Measurements from ENCODE around the gene ACAP1.

ACAP1 gene

GRCh38 chr17:7295230-7296180 lies 40.8 kb upstream of the ACAP1 start:
- H3K4me3 ChIP-seq (ENCODE audit: low read depth, low read length), result peak overlapping the region; percentile 83
- H3K4me1 ChIP-seq (ENCODE audit: control insufficient read depth, insufficient read depth, low read length), result peaks cover 18% of the 10 kb centered on the region
- peaks cover 29% of the 10 kb centered on the region for H3K27me3 ChIP-seq (ENCODE audit: control insufficient read depth, insufficient read depth, low read length)
- no peak overlapping the region for H3K27ac ChIP-seq (ENCODE audit: low read depth, low read length)
- 0 out of 2 replicates have a peak, but pooled peaks cover 2% of the 10 kb centered on the region for H3K36me3 ChIP-seq (ENCODE audit: control insufficient read depth, insufficient read depth, low read length)
- peak overlapping the region; percentile 51 for H3K9ac ChIP-seq (ENCODE audit: low read length)
- no peaks in the 10 kb centered on the region for H3K9me3 ChIP-seq (ENCODE audit: control insufficient read depth, insufficient read depth, low read depth, low read length)

- Histone ChIP-seq H3K9me3 (ENCODE audit: control insufficient read depth, insufficient read depth, low read depth, low read length) (no peaks in the 10 kb centered on the region), H3K27me3 (ENCODE audit: control insufficient read depth, insufficient read depth, low read length) (peaks cover 29% of the 10 kb centered on the region), H3K27ac (ENCODE audit: low read depth, low read length) (no peak overlapping the region), H3K36me3 (ENCODE audit: control insufficient read depth, insufficient read depth, low read length) (no peaks in the 10 kb centered on the region), H3K9ac (ENCODE audit: low read length) (no peak overlapping the region), H3K4me3 (ENCODE audit: low read depth, low read length) (peak overlapping the region; percentile 15), H3K4me1 (ENCODE audit: control insufficient read depth, insufficient read depth, low read length) (peaks cover 18% of the 10 kb centered on the region)
Observed at GRCh38 chr17:7296189-7296861, 40.0 kb upstream of the ACAP1 start.

- H3K4me1 ChIP-seq (ENCODE audit: control insufficient read depth, insufficient read depth, low read length), result peaks cover 2% of the 10 kb centered on the region; the same call in 1 of the 2 replicates
Observed at GRCh38 chr17:7304179-7304578, 32.1 kb upstream of the ACAP1 start.

GRCh38 chr17:7306911-7307685 lies 29.2 kb upstream of the ACAP1 start, which contains the start of gene EIF5A:
EIF5A (plus strand) TSS chr17:7307628; CDS start chr17:7309636, 2,008 bp downstream.
- H3K9ac ChIP-seq (ENCODE audit: low read length), result peak within 1 kb of the TSS; percentile 96
- H3K27me3 ChIP-seq (ENCODE audit: control insufficient read depth, insufficient read depth, low read length), result no peaks in the 10 kb centered on the region
- H3K27ac ChIP-seq (ENCODE audit: low read depth, low read length), result peak within 1 kb of the TSS; percentile 97
- H3K36me3 ChIP-seq (ENCODE audit: control insufficient read depth, insufficient read depth, low read length), result peaks cover 34% of the 10 kb centered on the region
- peak within 1 kb of the TSS; percentile 98 for H3K4me3 ChIP-seq (ENCODE audit: low read depth, low read length)
- no peaks in the 10 kb centered on the region for H3K9me3 ChIP-seq (ENCODE audit: control insufficient read depth, insufficient read depth, low read depth, low read length)
- peaks cover 5% of the 10 kb centered on the region; the same call in 1 of the 2 replicates for H3K4me1 ChIP-seq (ENCODE audit: control insufficient read depth, insufficient read depth, low read length)

More at GRCh38 chr17:7304179-7304578, 32.1 kb upstream of the ACAP1 start:
- Histone ChIP-seq H3K36me3 (ENCODE audit: control insufficient read depth, insufficient read depth, low read length) (peaks cover 6% of the 10 kb centered on the region), H3K9me3 (ENCODE audit: control insufficient read depth, insufficient read depth, low read depth, low read length) (no peaks in the 10 kb centered on the region), H3K27ac (ENCODE audit: low read depth, low read length) (no peak overlapping the region), H3K4me3 (ENCODE audit: low read depth, low read length) (no peak overlapping the region), H3K27me3 (ENCODE audit: control insufficient read depth, insufficient read depth, low read length) (0 out of 2 replicates have a peak, but pooled peaks cover 4% of the 10 kb centered on the region), H3K9ac (ENCODE audit: low read length) (no peak overlapping the region)

GRCh38 chr17:7307686-7308624 lies 28.4 kb upstream of the ACAP1 start:
- H3K9ac ChIP-seq (ENCODE audit: low read length), result peak overlapping the region; percentile 96
- H3K36me3 ChIP-seq (ENCODE audit: control insufficient read depth, insufficient read depth, low read length), result peaks cover 43% of the 10 kb centered on the region
- peak overlapping the region; percentile 98 for H3K4me3 ChIP-seq (ENCODE audit: low read depth, low read length)
- peaks cover 5% of the 10 kb centered on the region; the same call in 1 of the 2 replicates for H3K4me1 ChIP-seq (ENCODE audit: control insufficient read depth, insufficient read depth, low read length)
- peak overlapping the region; percentile 97 for H3K27ac ChIP-seq (ENCODE audit: low read depth, low read length)
- no peaks in the 10 kb centered on the region for H3K9me3 ChIP-seq (ENCODE audit: control insufficient read depth, insufficient read depth, low read depth, low read length)
- H3K27me3 ChIP-seq (ENCODE audit: control insufficient read depth, insufficient read depth, low read length), result no peaks in the 10 kb centered on the region

GRCh38 chr17:7308625-7309433 lies 27.5 kb upstream of the ACAP1 start:
- peak overlapping the region; percentile 98 for H3K4me3 ChIP-seq (ENCODE audit: low read depth, low read length)

GRCh38 chr17:7309628-7310027 lies 26.7 kb upstream of the ACAP1 start:
- Histone ChIP-seq H3K4me3 (ENCODE audit: low read depth, low read length) (peak overlapping the region; percentile 98; the same call in 1 of the 2 replicates), H3K27me3 (ENCODE audit: control insufficient read depth, insufficient read depth, low read length) (no peaks in the 10 kb centered on the region), H3K9me3 (ENCODE audit: control insufficient read depth, insufficient read depth, low read depth, low read length) (no peaks in the 10 kb centered on the region), H3K27ac (ENCODE audit: low read depth, low read length) (no peak overlapping the region), H3K9ac (ENCODE audit: low read length) (no peak overlapping the region), H3K4me1 (ENCODE audit: control insufficient read depth, insufficient read depth, low read length) (peaks cover 12% of the 10 kb centered on the region), H3K36me3 (ENCODE audit: control insufficient read depth, insufficient read depth, low read length) (peaks cover 55% of the 10 kb centered on the region)

More at GRCh38 chr17:7308625-7309433, 27.5 kb upstream of the ACAP1 start:
- peaks cover 51% of the 10 kb centered on the region for H3K36me3 ChIP-seq (ENCODE audit: control insufficient read depth, insufficient read depth, low read length)
- peak overlapping the region; percentile 96 for H3K9ac ChIP-seq (ENCODE audit: low read length)
- H3K9me3 ChIP-seq (ENCODE audit: control insufficient read depth, insufficient read depth, low read depth, low read length), result no peaks in the 10 kb centered on the region
- peak overlapping the region; percentile 97 for H3K27ac ChIP-seq (ENCODE audit: low read depth, low read length)
- H3K4me1 ChIP-seq (ENCODE audit: control insufficient read depth, insufficient read depth, low read length), result peaks cover 7% of the 10 kb centered on the region; the same call in 1 of the 2 replicates
- H3K27me3 ChIP-seq (ENCODE audit: control insufficient read depth, insufficient read depth, low read length), result no peaks in the 10 kb centered on the region

- Histone ChIP-seq H3K9ac (ENCODE audit: low read length) (no peak overlapping the region), H3K4me1 (ENCODE audit: control insufficient read depth, insufficient read depth, low read length) (peaks cover 18% of the 10 kb centered on the region), H3K27me3 (ENCODE audit: control insufficient read depth, insufficient read depth, low read length) (no peaks in the 10 kb centered on the region), H3K9me3 (ENCODE audit: control insufficient read depth, insufficient read depth, low read depth, low read length) (no peaks in the 10 kb centered on the region), H3K36me3 (ENCODE audit: control insufficient read depth, insufficient read depth, low read length) (peaks cover 61% of the 10 kb centered on the region), H3K4me3 (ENCODE audit: low read depth, low read length) (no peak overlapping the region), H3K27ac (ENCODE audit: low read depth, low read length) (no peak overlapping the region)
Observed at GRCh38 chr17:7311110-7311705, 25.1 kb upstream of the ACAP1 start.

- Histone ChIP-seq H3K27me3 (ENCODE audit: control insufficient read depth, insufficient read depth, low read length) (no peaks in the 10 kb centered on the region), H3K4me1 (ENCODE audit: control insufficient read depth, insufficient read depth, low read length) (peaks cover 18% of the 10 kb centered on the region), H3K36me3 (ENCODE audit: control insufficient read depth, insufficient read depth, low read length) (peaks cover 72% of the 10 kb centered on the region), H3K9me3 (ENCODE audit: control insufficient read depth, insufficient read depth, low read depth, low read length) (no peaks in the 10 kb centered on the region), H3K4me3 (ENCODE audit: low read depth, low read length) (no peak overlapping the region), H3K27ac (ENCODE audit: low read depth, low read length) (no peak overlapping the region), H3K9ac (ENCODE audit: low read length) (no peak overlapping the region)
Observed at GRCh38 chr17:7312432-7313087, 23.8 kb upstream of the ACAP1 start.
